Measurements from ENCODE around the gene HECA. TPM values are rescaled to one million over a fixed set of nuclear protein-coding genes. Genes with fewer than 3 reads are reported as not detected.
"Not testable (repeated sequence)": the region's sequence is repeated elsewhere in the genome, so short reads cannot be mapped to it uniquely, and the experiment has no call there.

The HECA gene
- total RNA-seq, 4 donors from 2014 or later, result 36.1 to 70.1 (median 46.9) TPM

DNA sequence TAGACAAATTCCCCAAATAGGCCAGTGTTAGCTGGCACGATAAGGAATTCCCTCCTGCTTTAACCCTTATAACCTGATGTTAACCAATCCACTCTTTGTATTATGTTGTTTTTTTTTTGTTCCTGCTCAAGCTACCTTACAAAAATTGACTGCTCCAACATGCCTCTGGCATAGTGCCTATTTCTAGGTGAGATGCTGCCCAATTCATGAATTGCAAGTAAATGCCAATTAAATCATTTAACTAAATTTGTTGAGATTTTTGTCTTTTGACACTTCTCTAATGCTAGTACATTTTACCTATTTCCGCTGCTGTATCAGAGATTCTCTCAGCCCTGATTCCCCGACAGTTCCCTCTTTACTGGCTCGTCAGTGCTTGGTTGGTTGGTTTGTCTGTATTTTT is 66.5 kb downstream of the HECA start:
- H3K36me3 ChIP-seq, result no peaks in the 10 kb centered on the region
- ATAC-seq, result no peak
- no peak overlapping the region for H3K4me3 ChIP-seq
- no peaks in the 10 kb centered on the region for H3K4me1 ChIP-seq
- H3K27me3 ChIP-seq, result no peaks in the 10 kb centered on the region
- peaks cover 0 to 10% (median 0%) of the 10 kb centered on the region in 3 donors for H3K9me3 ChIP-seq
- H3K27ac ChIP-seq, result no peak overlapping the region
- 84 to 96% methylated on average over 4 of the region's 4 CpGs for WGBS, 2 donors (ENCODE audit: low coverage in 1 of 2)
- TF ChIP-seq POLR2A (IDR thresholded peaks at IDR 0.05) (no peak), EP300 (IDR thresholded peaks at IDR 0.05) (no peak), POLR2AphosphoS5 (IDR thresholded peaks at IDR 0.05) (no peak)
- TF ChIP-seq, protein P1, sequence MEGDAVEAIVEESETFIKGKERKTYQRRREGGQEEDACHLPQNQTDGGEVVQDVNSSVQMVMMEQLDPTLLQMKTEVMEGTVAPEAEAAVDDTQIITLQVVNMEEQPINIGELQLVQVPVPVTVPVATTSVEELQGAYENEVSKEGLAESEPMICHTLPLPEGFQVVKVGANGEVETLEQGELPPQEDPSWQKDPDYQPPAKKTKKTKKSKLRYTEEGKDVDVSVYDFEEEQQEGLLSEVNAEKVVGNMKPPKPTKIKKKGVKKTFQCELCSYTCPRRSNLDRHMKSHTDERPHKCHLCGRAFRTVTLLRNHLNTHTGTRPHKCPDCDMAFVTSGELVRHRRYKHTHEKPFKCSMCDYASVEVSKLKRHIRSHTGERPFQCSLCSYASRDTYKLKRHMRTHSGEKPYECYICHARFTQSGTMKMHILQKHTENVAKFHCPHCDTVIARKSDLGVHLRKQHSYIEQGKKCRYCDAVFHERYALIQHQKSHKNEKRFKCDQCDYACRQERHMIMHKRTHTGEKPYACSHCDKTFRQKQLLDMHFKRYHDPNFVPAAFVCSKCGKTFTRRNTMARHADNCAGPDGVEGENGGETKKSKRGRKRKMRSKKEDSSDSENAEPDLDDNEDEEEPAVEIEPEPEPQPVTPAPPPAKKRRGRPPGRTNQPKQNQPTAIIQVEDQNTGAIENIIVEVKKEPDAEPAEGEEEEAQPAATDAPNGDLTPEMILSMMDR (IDR thresholded peaks at IDR 0.05), result no peak

DNA sequence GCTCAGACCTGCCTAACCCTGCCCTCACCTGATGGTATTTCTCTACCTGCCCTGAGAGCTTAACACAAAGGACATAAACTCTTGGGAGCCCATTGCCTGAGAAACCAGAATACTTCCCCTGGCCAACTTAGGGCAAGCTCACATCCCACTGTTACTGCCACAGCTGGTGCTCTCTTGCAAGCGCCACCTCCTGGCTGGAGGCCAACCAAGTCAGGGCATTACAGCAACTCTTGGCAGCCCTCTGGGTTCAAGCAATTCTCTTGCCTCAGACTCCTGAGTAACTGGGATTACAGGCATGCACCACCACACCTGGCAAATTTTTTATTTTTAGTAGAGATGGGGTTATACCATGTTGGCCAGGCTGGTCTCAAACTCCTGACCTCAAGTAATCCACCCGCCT is 70.1 kb downstream of the HECA start:
- no peak for ATAC-seq
- WGBS, 2 donors (ENCODE audit: low coverage in 1 of 2), result 100% methylated on average over 2 of the region's 2 CpGs; no CpG with 5 or more reads in 1 of the 2 donors
- Histone ChIP-seq H3K9me3 (peaks cover 0 to 43% (median 0%) of the 10 kb centered on the region in 3 donors), H3K27ac (no peak overlapping the region), H3K36me3 (no peaks in the 10 kb centered on the region), H3K4me3 (no peak overlapping the region), H3K4me1 (no peaks in the 10 kb centered on the region), H3K27me3 (no peaks in the 10 kb centered on the region)
- TF ChIP-seq POLR2AphosphoS5 (IDR thresholded peaks at IDR 0.05) (no peak), POLR2A (IDR thresholded peaks at IDR 0.05) (no peak), EP300 (IDR thresholded peaks at IDR 0.05) (no peak)
- TF ChIP-seq, protein P1 (IDR thresholded peaks at IDR 0.05), result no peak

- H3K27ac ChIP-seq, result no peak overlapping the region
- no peaks in the 10 kb centered on the region for H3K36me3 ChIP-seq
- peaks cover 0 to 51% (median 0%) of the 10 kb centered on the region in 3 donors for H3K9me3 ChIP-seq
- WGBS, 2 donors (ENCODE audit: low coverage in 1 of 2), result 77 to 100% methylated on average over 2 to 3 of the region's 3 CpGs
- no peak for ATAC-seq
- TF ChIP-seq POLR2A (IDR thresholded peaks at IDR 0.05), result no peak
- no peak for TF ChIP-seq POLR2AphosphoS5 (IDR thresholded peaks at IDR 0.05)
- TF ChIP-seq, protein P1 (IDR thresholded peaks at IDR 0.05), result no peak
- no peak for TF ChIP-seq EP300 (IDR thresholded peaks at IDR 0.05)
- H3K4me3 ChIP-seq, result no peak overlapping the region
- H3K27me3 ChIP-seq, result no peaks in the 10 kb centered on the region
- H3K4me1 ChIP-seq, result no peaks in the 10 kb centered on the region
Observed at GRCh38 chr6:139205843-139206242, 71.0 kb downstream of the HECA start.

- H3K27ac ChIP-seq, H3K4me1 ChIP-seq, H3K4me3 ChIP-seq, H3K27me3 ChIP-seq, H3K36me3 ChIP-seq, ATAC-seq: not testable (repeated sequence)
- H3K9me3 ChIP-seq, result peaks cover 0 to 51% (median 0%) of the 10 kb centered on the region in 3 donors
- 100% methylated on average over 2 of the region's 10 CpGs; no CpG with 5 or more reads in 1 of the 2 donors for WGBS, 2 donors (ENCODE audit: low coverage in 1 of 2)
Observed at GRCh38 chr6:139210766-139211165, 75.9 kb downstream of the HECA start.

DNA sequence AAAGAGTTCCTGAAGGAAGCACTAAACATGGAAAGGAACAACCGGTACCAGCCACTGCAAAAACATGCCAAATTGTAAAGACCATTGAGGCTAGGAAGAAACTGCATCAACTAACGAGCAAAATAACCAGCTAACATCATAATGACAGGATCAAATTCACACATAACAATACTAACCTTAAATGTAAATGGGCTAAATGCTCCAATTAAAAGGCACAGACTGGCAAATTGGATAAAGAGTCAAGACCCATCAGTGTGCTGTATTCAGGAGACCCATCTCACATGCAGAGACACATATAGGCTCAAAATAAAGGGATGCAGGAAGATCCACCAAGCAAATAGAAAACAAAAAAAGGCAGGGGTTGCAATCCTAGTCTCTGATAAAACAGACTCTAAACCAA is 77.6 kb downstream of the HECA start:
- not testable (repeated sequence) for ATAC-seq, H3K27ac ChIP-seq, H3K4me3 ChIP-seq, H3K27me3 ChIP-seq, H3K4me1 ChIP-seq, H3K36me3 ChIP-seq
- no CpG with 5 or more reads among the region's 2 CpGs for WGBS, 2 donors (ENCODE audit: low coverage in 1 of 2)
- peaks cover 0 to 36% (median 0%) of the 10 kb centered on the region in 3 donors for H3K9me3 ChIP-seq

- no peaks in the 10 kb centered on the region for H3K36me3 ChIP-seq
- H3K27me3 ChIP-seq, result no peaks in the 10 kb centered on the region
- peak; percentile 94 for ATAC-seq
- H3K4me3 ChIP-seq, result no peak overlapping the region
- 0 to 30% methylated on average over 1 to 3 of the region's 7 CpGs for WGBS, 2 donors (ENCODE audit: low coverage in 1 of 2)
- TF ChIP-seq, protein P1 (IDR thresholded peaks at IDR 0.05), result peak; percentile 50 to 87 (median 76)
- TF ChIP-seq EP300 (IDR thresholded peaks at IDR 0.05) (no peak), POLR2AphosphoS5 (IDR thresholded peaks at IDR 0.05) (no peak)
- H3K9me3 ChIP-seq, result no peaks in the 10 kb centered on the region
- peaks cover 0 to 10% (median 2%) of the 10 kb centered on the region in 3 donors for H3K4me1 ChIP-seq
- H3K27ac ChIP-seq, result peak overlapping the region in 3 of 4 donors; percentile 27 to 54 (median 44)
Observed at GRCh38 chr6:139219271-139219729, 84.4 kb downstream of the HECA start.
